Breast epithelium (tissue), 4 donors: ENCODE data around the gene HOXA11. TPM values are rescaled to one million over a fixed set of nuclear protein-coding genes. Genes with fewer than 3 reads are reported as not detected.

ENCODE experiments used
- DNase-seq, 2 donors: peaks; one replicate each; pipeline ENCODE4 v3.0.0-alpha.2; 2019; ENCODE audit warnings: low spot score in 2 of 2
- H3K27ac ChIP-seq, 2 donors: fragments of 200-600 bp; sonication (generic) in 1 of 2; one replicate each; pipeline ENCODE4 v1.5.1; 2016 to 2019; ENCODE audit warnings: mild to moderate bottlenecking in 1 of 2
- H3K27me3 ChIP-seq, 2 donors: fragments of 200-600 bp; sonication (generic) in 1 of 2; one replicate each; pipeline versions ENCODE4 v1.5.1 to v1.6.0; 2017 to 2019; ENCODE audit warnings: control low read depth in 1 of 2, mild to moderate bottlenecking in 1 of 2
- H3K36me3 ChIP-seq: fragments of 200-600 bp; one replicate; pipeline ENCODE4 v1.5.1; 2019
- H3K4me1 ChIP-seq, 2 donors: fragments of 200-600 bp; sonication (generic); one replicate each; pipeline ENCODE4 v1.5.1; 2016 to 2019; ENCODE audit warnings: control low read depth in 1 of 2
- H3K4me3 ChIP-seq, 3 donors: fragments of 200-600 bp; sonication (generic); 1 replicate in 2 of 3; 2 replicates in 1 of 3; pipeline ENCODE4 v1.5.1; 2016 to 2019; ENCODE audit warnings: mild to moderate bottlenecking in 3 of 3, moderate library complexity in 2 of 3
- H3K9me3 ChIP-seq, 2 donors: fragments of 200-600 bp; sonication (generic) in 1 of 2; one replicate each; pipeline ENCODE4 v1.5.1; 2016 to 2019; ENCODE audit warnings: control low read depth in 1 of 2
- POLR2A ChIP-seq: fragments of 450-650 bp; IDR thresholded peaks from one replicate; pipeline ENCODE4 v1.6.1; 2016; ENCODE audit warnings: antibody characterized with exemption, mild to moderate bottlenecking, moderate library complexity
- POLR2AphosphoS5 ChIP-seq, 3 donors: sonication (generic); formaldehyde crosslinking; IDR thresholded peaks; one replicate each; pipeline ENCODE4 v1.6.1; 2017; ENCODE audit warnings: antibody characterized with exemption in 3 of 3
- intact Hi-C: fragments of 100-400 bp; cut with DNase I; formaldehyde crosslinking; loops from one replicate; pipeline ENCODE4 v1.15.1; 2023; ENCODE audit warnings: low total_unique reads
- total RNA-seq, 3 donors: library from RNA; depleted of rRNA; stranded (reverse); fragments of >200 nt; gene quantifications; one replicate each; pipeline ENCODE4 v1.1.0, GENCODE V29; 2016
- TF ChIP-seq, protein P1 (sequence below), 3 donors: fragments of 450-650 bp; IDR thresholded peaks; one replicate each; pipeline ENCODE4 v1.5.1; 2016 to 2017; ENCODE audit warnings: antibody characterized with exemption in 3 of 3, mild to moderate bottlenecking in 3 of 3, moderate library complexity in 3 of 3

The HOXA11 gene
- 1 to 10 TPM in 1 of 3 donors, not detected in 2; 1.9 TPM for total RNA-seq

- intact Hi-C loops: no loop called here
- Histone ChIP-seq H3K27me3 (peaks cover 22 to 98% of the 10 kb centered on the region in 2 donors), H3K9me3 (no peaks in the 10 kb centered on the region), H3K4me3 (peak within 1 kb of the TSS; percentile 39 to 69 (median 55)), H3K27ac (no peak within 1 kb of the TSS), H3K36me3 (no peaks in the 10 kb centered on the region), H3K4me1 (peaks cover 0 to 15% of the 10 kb centered on the region in 2 donors)
- DNase-seq: peak in 1 of 2 donors; percentile 43
- TF ChIP-seq, protein P1, sequence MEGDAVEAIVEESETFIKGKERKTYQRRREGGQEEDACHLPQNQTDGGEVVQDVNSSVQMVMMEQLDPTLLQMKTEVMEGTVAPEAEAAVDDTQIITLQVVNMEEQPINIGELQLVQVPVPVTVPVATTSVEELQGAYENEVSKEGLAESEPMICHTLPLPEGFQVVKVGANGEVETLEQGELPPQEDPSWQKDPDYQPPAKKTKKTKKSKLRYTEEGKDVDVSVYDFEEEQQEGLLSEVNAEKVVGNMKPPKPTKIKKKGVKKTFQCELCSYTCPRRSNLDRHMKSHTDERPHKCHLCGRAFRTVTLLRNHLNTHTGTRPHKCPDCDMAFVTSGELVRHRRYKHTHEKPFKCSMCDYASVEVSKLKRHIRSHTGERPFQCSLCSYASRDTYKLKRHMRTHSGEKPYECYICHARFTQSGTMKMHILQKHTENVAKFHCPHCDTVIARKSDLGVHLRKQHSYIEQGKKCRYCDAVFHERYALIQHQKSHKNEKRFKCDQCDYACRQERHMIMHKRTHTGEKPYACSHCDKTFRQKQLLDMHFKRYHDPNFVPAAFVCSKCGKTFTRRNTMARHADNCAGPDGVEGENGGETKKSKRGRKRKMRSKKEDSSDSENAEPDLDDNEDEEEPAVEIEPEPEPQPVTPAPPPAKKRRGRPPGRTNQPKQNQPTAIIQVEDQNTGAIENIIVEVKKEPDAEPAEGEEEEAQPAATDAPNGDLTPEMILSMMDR (IDR thresholded peaks at IDR 0.05): no peak
- no peak for TF ChIP-seq POLR2A
- no peak for TF ChIP-seq POLR2AphosphoS5 (IDR thresholded peaks at IDR 0.05)
Measured at GRCh38 chr7:27185013-27185853, at the start of gene HOXA11. Gene HOXA11 (minus strand): TSS chr7:27185232. CDS start chr7:27185144, 88 bp downstream.

DNA sequence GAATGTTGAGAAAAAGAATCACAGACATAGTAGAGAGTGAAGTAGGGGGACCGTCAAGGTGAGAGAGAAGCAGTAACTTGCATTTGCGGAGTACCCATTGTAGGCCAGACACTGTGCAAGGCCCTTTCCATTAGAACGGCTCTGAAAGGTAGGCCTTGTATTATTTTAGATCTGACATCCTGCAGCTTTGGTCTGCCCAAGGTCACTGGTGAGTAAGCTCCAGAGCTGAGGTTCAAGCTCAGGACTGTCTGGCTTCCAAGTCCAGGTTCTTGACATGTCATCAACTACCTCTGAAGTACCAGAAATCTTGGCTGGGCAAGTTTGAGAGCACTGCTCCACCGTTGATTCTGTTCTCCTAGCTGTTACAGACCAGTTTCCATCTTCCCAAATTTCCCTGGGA lies 44.4 kb upstream of the HOXA11 start:
- intact Hi-C loops: no loop called here
- TF ChIP-seq POLR2A: no peak
- TF ChIP-seq, protein P1 (IDR thresholded peaks at IDR 0.05): no peak
- TF ChIP-seq POLR2AphosphoS5 (IDR thresholded peaks at IDR 0.05): no peak
- DNase-seq: no peak
- peaks cover 0 to 28% of the 10 kb centered on the region in 2 donors for H3K27me3 ChIP-seq
- no peaks in the 10 kb centered on the region for H3K36me3 ChIP-seq
- H3K4me1 ChIP-seq: no peaks in the 10 kb centered on the region
- no peak overlapping the region for H3K4me3 ChIP-seq
- no peaks in the 10 kb centered on the region for H3K9me3 ChIP-seq
- no peak overlapping the region for H3K27ac ChIP-seq

DNA sequence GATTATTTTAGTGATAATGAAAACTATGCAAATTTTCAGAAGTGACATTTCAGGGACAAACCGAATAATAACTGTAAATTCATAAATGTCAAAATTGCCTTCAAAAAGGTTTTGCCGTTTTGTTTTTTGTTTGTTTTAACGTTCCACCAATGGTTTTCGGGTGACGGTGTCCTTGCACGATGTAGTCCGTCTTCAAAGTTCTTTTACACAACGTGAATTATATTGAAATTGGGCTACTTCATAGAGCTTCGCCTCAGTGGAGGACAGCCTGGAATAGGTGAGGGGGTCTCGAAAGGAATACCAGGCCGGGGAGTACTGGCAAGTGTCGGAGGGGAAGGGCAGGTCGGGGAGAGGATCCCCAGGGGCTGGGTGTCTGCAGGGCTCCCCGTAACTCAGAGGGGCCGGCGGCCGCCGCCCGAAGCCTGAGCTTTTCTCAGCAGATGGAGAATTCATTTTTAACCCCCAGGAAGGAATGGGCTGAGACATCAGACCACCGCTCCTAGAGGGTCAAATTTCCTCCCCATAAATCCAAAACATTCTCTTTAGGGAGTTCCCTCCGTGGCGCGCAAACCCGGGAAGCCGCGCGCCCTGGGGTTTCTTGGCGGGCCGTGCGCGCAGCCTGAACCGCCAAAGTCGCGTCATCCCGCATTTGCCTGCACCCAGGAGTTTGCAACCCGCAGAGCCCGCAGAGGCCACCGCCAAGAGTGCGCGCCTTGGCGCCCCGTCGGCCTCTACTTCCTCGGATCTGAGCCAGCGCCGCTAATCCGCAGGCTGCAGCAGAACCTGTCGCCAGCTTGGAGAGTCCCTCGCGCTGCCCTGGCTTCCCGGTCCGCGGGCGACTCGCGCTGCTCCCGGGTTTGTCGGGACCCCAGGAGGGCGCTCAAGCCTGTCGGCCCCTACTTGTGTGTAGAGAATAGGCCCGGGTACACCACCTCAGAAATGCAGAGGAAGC lies 40.2 kb upstream of the HOXA11 start:
- peaks cover 0 to 64% of the 10 kb centered on the region in 2 donors for H3K27me3 ChIP-seq
- no peaks in the 10 kb centered on the region for H3K36me3 ChIP-seq
- H3K4me1 ChIP-seq: no peaks in the 10 kb centered on the region
- intact Hi-C loops: no loop called here
- no peaks in the 10 kb centered on the region for H3K9me3 ChIP-seq
- TF ChIP-seq, protein P1 (IDR thresholded peaks at IDR 0.05): no peak
- TF ChIP-seq POLR2AphosphoS5 (IDR thresholded peaks at IDR 0.05) (no peak), POLR2A (no peak)
- H3K4me3 ChIP-seq: no peak overlapping the region
- H3K27ac ChIP-seq: no peak overlapping the region
- no peak for DNase-seq

DNA sequence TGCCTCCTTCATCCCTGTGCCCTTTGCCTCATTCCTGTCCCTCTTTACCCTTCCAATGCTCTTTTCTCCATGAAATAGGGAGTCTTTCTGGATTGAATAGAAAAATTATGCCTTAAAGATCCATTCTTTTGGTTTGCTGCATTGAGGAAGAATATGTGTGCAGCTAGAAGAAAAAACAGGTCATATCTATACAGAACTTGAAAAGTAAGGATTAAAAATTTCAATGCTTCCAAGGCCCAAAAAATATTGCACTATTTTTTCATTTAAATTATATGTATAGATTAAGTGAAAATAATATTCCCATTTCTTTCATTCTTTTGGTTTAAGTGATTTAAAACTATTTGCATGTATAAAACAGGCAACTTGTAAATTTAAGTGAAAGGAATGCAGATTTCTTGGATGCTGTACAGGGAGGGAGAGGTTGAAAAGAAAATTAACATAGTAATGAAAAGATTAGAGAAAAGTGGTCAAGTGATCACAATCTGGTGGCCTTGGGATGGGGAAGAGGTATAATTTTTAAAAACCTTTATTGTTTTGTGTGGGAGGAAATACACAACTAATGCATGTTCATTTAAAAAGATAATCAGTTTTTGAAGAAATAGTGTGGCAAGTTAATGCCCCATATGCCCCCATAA lies 39.0 kb upstream of the HOXA11 start:
- H3K27me3 ChIP-seq: peaks cover 0 to 76% of the 10 kb centered on the region in 2 donors
- no peaks in the 10 kb centered on the region for H3K36me3 ChIP-seq

More for the DNA sequence above, 39.0 kb upstream of the HOXA11 start:
- no peak overlapping the region for H3K4me3 ChIP-seq
- H3K27ac ChIP-seq: no peak overlapping the region
- H3K4me1 ChIP-seq: no peaks in the 10 kb centered on the region
- intact Hi-C loops: no loop called here
- DNase-seq: no peak
- no peaks in the 10 kb centered on the region for H3K9me3 ChIP-seq
- TF ChIP-seq POLR2AphosphoS5 (IDR thresholded peaks at IDR 0.05) (no peak), POLR2A (no peak)
- TF ChIP-seq, protein P1 (IDR thresholded peaks at IDR 0.05): no peak
